Measurements from ENCODE around the gene CXCL13. TPM values are rescaled to one million over a fixed set of nuclear protein-coding genes. Genes with fewer than 3 reads are reported as not detected.
"Not testable (repeated sequence)": the region's sequence is repeated elsewhere in the genome, so short reads cannot be mapped to it uniquely, and the experiment has no call there.

The CXCL13 gene
- total RNA-seq, 5 donors from 2014 or later (not counting 1 experiment from before 2014, with no cell fraction given): 0.30 TPM; not detected in 4

GRCh38 chr4:77570508-77571214, 35.0 kb upstream of the CXCL13 start:
- POLR2A ChIA-PET; CTCF ChIA-PET; H3K4me3 Mint-ChIP-seq; H3K36me3 ChIP-seq (ENCODE audit: control insufficient read depth in 2 of 2, extremely low read depth in 1 of 2, insufficient read depth in 1 of 2, low read length in 1 of 2); H3K4me1 ChIP-seq (ENCODE audit: control insufficient read depth in 1 of 2, extremely low read depth in 1 of 2, insufficient read depth in 2 of 2, low read length in 2 of 2); H3K27ac Mint-ChIP-seq; H3K4me1 Mint-ChIP-seq; DNase-seq; H3K27me3 ChIP-seq (replicated peaks in 1 of 2; ENCODE audit: control insufficient read depth in 2 of 2, extremely low read depth in 1 of 2, insufficient read depth in 2 of 2, low read length in 1 of 2); H3K4me3 ChIP-seq (ENCODE audit: control insufficient read depth in 1 of 2, extremely low read depth in 1 of 2, low read length in 1 of 2); H3K9me3 ChIP-seq; ATAC-seq (replicated peaks in 1 of 4); H3K27ac ChIP-seq (ENCODE audit: low read length); H3K36me3 Mint-ChIP-seq: not testable (repeated sequence)
- peaks cover 0 to 16% of the 10 kb centered on the region in 2 donors for H3K27me3 Mint-ChIP-seq
- 98% methylated on average over 21 of the region's 32 CpGs for WGBS (ENCODE audit: insufficient coverage)
- H3K9me3 Mint-ChIP-seq: peaks cover 0 to 17% (median 10%) of the 10 kb centered on the region in 3 donors

GRCh38 chr4:77576351-77576750, 29.3 kb upstream of the CXCL13 start:
- Mint-ChIP-seq H3K4me3 (no peak overlapping the region), H3K27ac (no peak overlapping the region), H3K4me1 (no peaks in the 10 kb centered on the region), H3K27me3 (peaks cover 0 to 3% of the 10 kb centered on the region in 2 donors), H3K36me3 (no peaks in the 10 kb centered on the region), H3K9me3 (peaks cover 0 to 7% (median 5%) of the 10 kb centered on the region in 3 donors)
- Histone ChIP-seq H3K9me3 (no peaks in the 10 kb centered on the region), H3K4me1 (ENCODE audit: control insufficient read depth in 1 of 2, extremely low read depth in 1 of 2, insufficient read depth in 2 of 2, low read length in 2 of 2) (no peaks in the 10 kb centered on the region), H3K36me3 (ENCODE audit: control insufficient read depth in 2 of 2, extremely low read depth in 1 of 2, insufficient read depth in 1 of 2, low read length in 1 of 2) (no peaks in the 10 kb centered on the region), H3K27ac (ENCODE audit: low read length) (no peak overlapping the region), H3K27me3 (replicated peaks in 1 of 2; ENCODE audit: control insufficient read depth in 2 of 2, extremely low read depth in 1 of 2, insufficient read depth in 2 of 2, low read length in 1 of 2) (no peaks in the 10 kb centered on the region), H3K4me3 (ENCODE audit: control insufficient read depth in 1 of 2, extremely low read depth in 1 of 2, low read length in 1 of 2) (no peak overlapping the region)
- no peak for ATAC-seq (replicated peaks in 1 of 4)
- no peak for DNase-seq
- ChIA-PET POLR2A (no interaction called here), CTCF (interaction anchor here (0.7 to 1.2 kb wide), 2 partner anchors 25 to 187 kb away, joined by 3 to 5 read pairs; no protein-coding TSS in a partner anchor)

DNA sequence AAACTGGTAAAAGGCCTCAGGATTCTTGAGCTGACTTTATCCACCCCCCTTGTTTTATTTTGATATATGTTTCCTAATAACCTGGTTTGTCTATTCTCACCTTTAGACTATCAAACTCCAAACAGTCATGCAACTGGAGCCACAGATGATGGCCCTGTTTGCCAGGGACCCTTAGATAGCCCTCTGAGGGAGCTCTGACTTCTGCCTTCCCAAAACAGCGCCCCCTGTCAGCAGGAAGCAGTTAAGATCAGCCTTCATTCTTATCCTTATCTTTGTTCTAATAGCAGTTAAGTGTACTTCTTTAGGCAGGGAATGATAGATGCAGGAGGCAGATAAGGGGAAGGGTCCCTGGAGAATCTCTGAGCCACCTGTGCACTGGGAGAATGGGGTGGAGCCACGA, 27.5 kb upstream of the CXCL13 start:
- no peaks in the 10 kb centered on the region for H3K9me3 ChIP-seq
- H3K27me3 Mint-ChIP-seq: peaks cover 7 to 13% of the 10 kb centered on the region in 2 donors
- H3K4me3 ChIP-seq (ENCODE audit: control insufficient read depth in 1 of 2, extremely low read depth in 1 of 2, low read length in 1 of 2): no peak overlapping the region
- ATAC-seq (replicated peaks in 1 of 4): no peak
- no peak overlapping the region for H3K27ac ChIP-seq (ENCODE audit: low read length)
- H3K36me3 Mint-ChIP-seq: no peaks in the 10 kb centered on the region
- ChIA-PET POLR2A (no interaction called here), CTCF (no interaction called here)
- H3K27me3 ChIP-seq (replicated peaks in 1 of 2; ENCODE audit: control insufficient read depth in 2 of 2, extremely low read depth in 1 of 2, insufficient read depth in 2 of 2, low read length in 1 of 2): no peaks in the 10 kb centered on the region
- no peak overlapping the region for H3K4me3 Mint-ChIP-seq
- 67% methylated on average over 1 of the region's 2 CpGs for WGBS (ENCODE audit: insufficient coverage)
- no peaks in the 10 kb centered on the region for H3K4me1 Mint-ChIP-seq
- no peaks in the 10 kb centered on the region for H3K4me1 ChIP-seq (ENCODE audit: control insufficient read depth in 1 of 2, extremely low read depth in 1 of 2, insufficient read depth in 2 of 2, low read length in 2 of 2)
- no peaks in the 10 kb centered on the region for H3K36me3 ChIP-seq (ENCODE audit: control insufficient read depth in 2 of 2, extremely low read depth in 1 of 2, insufficient read depth in 1 of 2, low read length in 1 of 2)
- H3K9me3 Mint-ChIP-seq: no peaks in the 10 kb centered on the region
- H3K27ac Mint-ChIP-seq: no peak overlapping the region
- no peak for DNase-seq

- no peaks in the 10 kb centered on the region for H3K27me3 ChIP-seq (replicated peaks in 1 of 2; ENCODE audit: control insufficient read depth in 2 of 2, extremely low read depth in 1 of 2, insufficient read depth in 2 of 2, low read length in 1 of 2)
- WGBS (ENCODE audit: insufficient coverage): 17% methylated on average over 1 of the region's 2 CpGs
- ChIA-PET POLR2A (no interaction called here), CTCF (interaction anchor here in 1 of 2 donors (0.7 kb wide), 1 partner anchor 22 kb away, joined by 4 read pairs; no protein-coding TSS in a partner anchor)
- Mint-ChIP-seq H3K27me3 (peaks cover 10 to 18% of the 10 kb centered on the region in 2 donors), H3K4me3 (no peak overlapping the region), H3K4me1 (no peaks in the 10 kb centered on the region), H3K9me3 (no peaks in the 10 kb centered on the region), H3K27ac (no peak overlapping the region), H3K36me3 (no peaks in the 10 kb centered on the region)
- no peaks in the 10 kb centered on the region for H3K4me1 ChIP-seq (ENCODE audit: control insufficient read depth in 1 of 2, extremely low read depth in 1 of 2, insufficient read depth in 2 of 2, low read length in 2 of 2)
- DNase-seq: no peak
- H3K4me3 ChIP-seq (ENCODE audit: control insufficient read depth in 1 of 2, extremely low read depth in 1 of 2, low read length in 1 of 2): no peak overlapping the region
- no peaks in the 10 kb centered on the region for H3K36me3 ChIP-seq (ENCODE audit: control insufficient read depth in 2 of 2, extremely low read depth in 1 of 2, insufficient read depth in 1 of 2, low read length in 1 of 2)
- no peak overlapping the region for H3K27ac ChIP-seq (ENCODE audit: low read length)
- ATAC-seq (replicated peaks in 1 of 4): no peak
- no peaks in the 10 kb centered on the region for H3K9me3 ChIP-seq
Measured at GRCh38 chr4:77579406-77580076, 26.1 kb upstream of the CXCL13 start.

DNA sequence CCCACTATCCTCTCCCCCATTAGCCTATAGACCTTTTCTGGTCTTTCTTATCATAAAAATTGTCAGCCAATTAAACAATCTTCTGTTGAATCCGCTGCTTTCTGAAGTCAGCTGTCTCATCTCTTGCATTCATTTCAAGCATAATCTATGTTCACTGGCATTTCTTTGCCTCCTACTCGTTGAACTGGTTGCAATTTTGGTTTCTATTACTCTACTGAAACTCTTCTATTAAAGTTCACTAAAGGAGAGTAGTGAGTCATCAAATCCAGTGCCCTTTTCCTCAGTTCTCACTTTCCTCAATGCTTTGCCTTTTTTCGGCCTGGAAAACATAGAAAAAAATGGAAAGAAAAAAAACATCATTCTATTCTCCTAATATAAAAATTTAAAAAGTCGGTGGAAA, 23.9 kb upstream of the CXCL13 start:
- no peaks in the 10 kb centered on the region for H3K36me3 Mint-ChIP-seq
- Histone ChIP-seq H3K27me3 (replicated peaks in 1 of 2; ENCODE audit: control insufficient read depth in 2 of 2, extremely low read depth in 1 of 2, insufficient read depth in 2 of 2, low read length in 1 of 2) (no peaks in the 10 kb centered on the region), H3K4me1 (ENCODE audit: control insufficient read depth in 1 of 2, extremely low read depth in 1 of 2, insufficient read depth in 2 of 2, low read length in 2 of 2) (peaks cover 0 to 3% of the 10 kb centered on the region in 2 experiments), H3K36me3 (ENCODE audit: control insufficient read depth in 2 of 2, extremely low read depth in 1 of 2, insufficient read depth in 1 of 2, low read length in 1 of 2) (no peaks in the 10 kb centered on the region), H3K27ac (ENCODE audit: low read length) (no peak overlapping the region), H3K9me3 (no peaks in the 10 kb centered on the region), H3K4me3 (ENCODE audit: control insufficient read depth in 1 of 2, extremely low read depth in 1 of 2, low read length in 1 of 2) (no peak overlapping the region)
- H3K4me1 Mint-ChIP-seq: peaks cover 4 to 7% (median 4%) of the 10 kb centered on the region in 3 donors
- 21% methylated on average over 2 of the region's 4 CpGs for WGBS (ENCODE audit: insufficient coverage)
- no peak for DNase-seq
- peaks cover 10 to 19% of the 10 kb centered on the region in 2 donors for H3K27me3 Mint-ChIP-seq
- no peak overlapping the region for H3K4me3 Mint-ChIP-seq
- H3K27ac Mint-ChIP-seq: no peak overlapping the region
- ChIA-PET POLR2A (no interaction called here), CTCF (no interaction called here)
- no peak for ATAC-seq (replicated peaks in 1 of 4)
- H3K9me3 Mint-ChIP-seq: no peaks in the 10 kb centered on the region

DNA sequence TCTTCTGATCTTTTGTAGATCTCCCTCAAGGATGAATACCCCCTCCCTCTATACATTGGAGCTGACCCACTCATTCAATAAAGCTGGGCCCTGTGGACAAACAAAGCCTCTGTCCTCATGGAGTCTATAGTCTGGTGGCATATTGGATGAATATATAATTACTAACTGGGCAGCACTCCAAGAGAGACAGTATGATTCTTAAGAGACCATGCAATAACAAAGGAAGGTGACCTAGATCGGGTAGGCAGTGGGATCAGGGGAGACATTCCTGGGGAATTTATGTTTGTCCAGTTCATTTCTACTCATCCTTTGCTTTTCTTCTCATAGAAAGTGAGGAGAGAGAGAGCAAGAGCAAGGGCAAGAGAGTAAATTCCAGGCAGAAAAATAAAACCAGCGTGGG, 23.5 kb upstream of the CXCL13 start:
- CTCF ChIA-PET: interaction anchor here in 1 of 2 donors (0.5 kb wide), 1 partner anchor 530 kb away, joined by 4 read pairs; no protein-coding TSS in a partner anchor
- DNase-seq (no peak), ATAC-seq (replicated peaks in 1 of 4) (no peak)
- Histone ChIP-seq H3K4me1 (ENCODE audit: control insufficient read depth in 1 of 2, extremely low read depth in 1 of 2, insufficient read depth in 2 of 2, low read length in 2 of 2) (peaks cover 0 to 3% of the 10 kb centered on the region in 2 experiments), H3K9me3 (no peaks in the 10 kb centered on the region), H3K27ac (ENCODE audit: low read length) (no peak overlapping the region), H3K27me3 (replicated peaks in 1 of 2; ENCODE audit: control insufficient read depth in 2 of 2, extremely low read depth in 1 of 2, insufficient read depth in 2 of 2, low read length in 1 of 2) (no peaks in the 10 kb centered on the region), H3K36me3 (ENCODE audit: control insufficient read depth in 2 of 2, extremely low read depth in 1 of 2, insufficient read depth in 1 of 2, low read length in 1 of 2) (no peaks in the 10 kb centered on the region), H3K4me3 (ENCODE audit: control insufficient read depth in 1 of 2, extremely low read depth in 1 of 2, low read length in 1 of 2) (no peak overlapping the region)
- Mint-ChIP-seq H3K27ac (no peak overlapping the region), H3K4me1 (peaks cover 9 to 11% (median 9%) of the 10 kb centered on the region in 3 donors), H3K36me3 (no peaks in the 10 kb centered on the region), H3K4me3 (no peak overlapping the region), H3K9me3 (no peaks in the 10 kb centered on the region), H3K27me3 (peaks cover 10 to 19% of the 10 kb centered on the region in 2 donors)
- no CpG with 5 or more reads among the region's 2 CpGs for WGBS (ENCODE audit: insufficient coverage)
- POLR2A ChIA-PET: no interaction called here

Data from T-cell (primary cell).